HepG2 (cell line): ENCODE measurements around the gene ESYT1. TPM values are rescaled to one million over a fixed set of nuclear protein-coding genes. Genes with fewer than 3 reads are reported as not detected.

Experiments used
- BRF2 ChIP-seq: sonication (generic); formaldehyde crosslinking; IDR thresholded peaks from 2 replicates; pipeline ENCODE4 v1.8.1; 2022; ENCODE audit warnings: mild to moderate bottlenecking, missing genetic modification reagents
- CREBL2 ChIP-seq: sonication (generic); formaldehyde crosslinking; IDR thresholded peaks from 2 replicates; pipeline ENCODE4 v1.8.1; 2023; ENCODE audit warnings: missing genetic modification reagents, mild to moderate bottlenecking, borderline replicate concordance
- DNMT1 ChIP-seq: sonication (generic); formaldehyde crosslinking; IDR thresholded peaks from 2 replicates; pipeline ENCODE4 v1.5.1; 2020; ENCODE audit warnings: mild to moderate bottlenecking, missing genetic modification reagents
- KDM3A ChIP-seq: IDR thresholded peaks from 2 replicates; pipeline ENCODE4 v1.6.1; 2018; ENCODE audit warnings: low read depth, missing compliant biosample characterization
- MIER3 ChIP-seq: IDR thresholded peaks from 2 replicates; pipeline ENCODE4 v1.6.1; 2016; ENCODE audit warnings: missing compliant biosample characterization, borderline replicate concordance
- MXD1 ChIP-seq: sonication (generic); formaldehyde crosslinking; IDR thresholded peaks from 2 replicates; pipeline ENCODE4 v1.4.0; 2020; ENCODE audit warnings: mild to moderate bottlenecking, missing genetic modification reagents
- NFE2 ChIP-seq: sonication (generic); formaldehyde crosslinking; IDR thresholded peaks from 2 replicates; pipeline ENCODE4 v1.4.0; 2020; ENCODE audit warnings: missing genetic modification reagents
- PHB2 ChIP-seq: fragments of 450-650 bp; IDR thresholded peaks from 2 replicates; pipeline ENCODE4 v1.6.1; 2018; ENCODE audit not compliant: partially characterized antibody
- RELA ChIP-seq: sonication (generic); formaldehyde crosslinking; IDR thresholded peaks from 2 replicates; pipeline ENCODE4 v1.4.0; 2020; ENCODE audit warnings: missing genetic modification reagents
- SIX1 ChIP-seq: sonication (generic); formaldehyde crosslinking; IDR thresholded peaks from 2 replicates; pipeline ENCODE4 v1.4.0; 2020; ENCODE audit warnings: missing genetic modification reagents, borderline replicate concordance
- SUZ12 ChIP-seq: fragments of 150-350 bp; IDR thresholded peaks from 2 replicates; pipeline ENCODE4 v1.6.1; 2014; ENCODE audit warnings: low read depth, low read length
- TCF12 ChIP-seq, 2 experiments: fragments of 450-650 bp in 1 of 2; sonication (generic) in 1 of 2; formaldehyde crosslinking in 1 of 2; IDR thresholded peaks; 2 replicates each; pipeline versions ENCODE4 v1.6.1 to v1.8.0; 2017 to 2022; ENCODE audit warnings: antibody characterized with exemption in 1 of 2, mild to moderate bottlenecking in 1 of 2, missing genetic modification reagents in 1 of 2, moderate library complexity in 1 of 2
- TCF7L2 ChIP-seq: IDR thresholded peaks from 2 replicates; pipeline ENCODE4 v1.6.1; 2011; ENCODE audit warnings: mild to moderate bottlenecking, low read depth, low read length, moderate library complexity
- U2AF1 ChIP-seq: fragments of 200-400 bp; formaldehyde crosslinking; optimal IDR thresholded peaks from 2 replicates; pipeline ENCODE3; 2017; ENCODE audit warnings: mild to moderate bottlenecking, low read depth, low read length
- ZBTB42 ChIP-seq: sonication (generic); formaldehyde crosslinking; IDR thresholded peaks from 2 replicates; pipeline ENCODE4 v1.5.0; 2020; ENCODE audit warnings: mild to moderate bottlenecking, missing genetic modification reagents
- ZFP90 ChIP-seq: sonication (generic); formaldehyde crosslinking; IDR thresholded peaks from 2 replicates; pipeline ENCODE4 v1.8.0; 2022; ENCODE audit warnings: missing genetic modification reagents, mild to moderate bottlenecking, inconsistent platforms, borderline replicate concordance
- ZKSCAN1 ChIP-seq: fragments of 150-350 bp; IDR thresholded peaks from 2 replicates; pipeline ENCODE4 v1.6.1; 2014; ENCODE audit warnings: low read length
- ZMAT5 ChIP-seq: sonication (generic); formaldehyde crosslinking; IDR thresholded peaks from 2 replicates; pipeline ENCODE4 v1.5.0; 2020; ENCODE audit warnings: mild to moderate bottlenecking, low read depth, missing genetic modification reagents, borderline replicate concordance
- ZNF180 ChIP-seq: sonication (generic); formaldehyde crosslinking; IDR thresholded peaks from 2 replicates; pipeline ENCODE4 v1.4.0; 2020; ENCODE audit warnings: low read depth, missing genetic modification reagents, borderline replicate concordance
- ZNF264 ChIP-seq: sonication (generic); formaldehyde crosslinking; IDR thresholded peaks from 2 replicates; pipeline ENCODE4 v1.4.0; 2020; ENCODE audit warnings: missing genetic modification reagents
- ZNF275 ChIP-seq: sonication (generic); formaldehyde crosslinking; IDR thresholded peaks from 2 replicates; pipeline ENCODE4 v1.8.0; 2022; ENCODE audit warnings: missing genetic modification reagents, mild to moderate bottlenecking, inconsistent platforms, borderline replicate concordance
- ZNF343 ChIP-seq: sonication (generic); formaldehyde crosslinking; IDR thresholded peaks from 2 replicates; pipeline ENCODE4 v1.4.0; 2020; ENCODE audit warnings: mild to moderate bottlenecking, missing genetic modification reagents
- ZNF350 ChIP-seq: sonication (generic); formaldehyde crosslinking; IDR thresholded peaks from 2 replicates; pipeline ENCODE4 v1.4.0; 2020; ENCODE audit warnings: mild to moderate bottlenecking, low read depth, missing genetic modification reagents, borderline replicate concordance
- ZNF496 ChIP-seq: sonication (generic); formaldehyde crosslinking; IDR thresholded peaks from 2 replicates; pipeline ENCODE4 v1.8.1; 2023; ENCODE audit warnings: mild to moderate bottlenecking, moderate library complexity, missing genetic modification reagents; ENCODE audit not compliant: insufficient replicate concordance
- ZNF703 ChIP-seq: sonication (generic); formaldehyde crosslinking; IDR thresholded peaks from 2 replicates; pipeline ENCODE4 v1.5.1; 2020; ENCODE audit warnings: missing genetic modification reagents, mild to moderate bottlenecking, moderate library complexity, borderline replicate concordance
- polyA plus RNA-seq, 8 experiments: library from polyadenylated mRNA; depleted of rRNA in 3 of 8; stranded (reverse) in 7 of 8; unstranded in 1 of 8; fragments of >200 nt; fragmentation: Illumina TruSeq in 4 of 8; extraction: Trizol in 4 of 8; gene quantifications; 2 replicates each; pipeline versions ENCODE4 v1.2.1 to v1.2.3, GENCODE V29; 2011 to 2016; ENCODE audit warnings: low read depth in 4 of 8, missing spikeins in 1 of 8, mixed read lengths in 1 of 8; ENCODE audit not compliant: insufficient read depth in 1 of 8
- total RNA-seq, 5 experiments: library from RNA; depleted of rRNA; stranded (reverse); fragments of >200 nt; fragmentation: Illumina TruSeq; extraction: Trizol; gene quantifications; 2 replicates each; pipeline ENCODE4 v1.2.3, GENCODE V29; 2016; ENCODE audit warnings: low read depth in 1 of 5

ESYT1 gene
- total and polyA plus RNA-seq, 2 of the 13 experiments (the other 11 are each of a cell fraction or from before 2014, with no cell fraction given), result 66.9 to 71.0 TPM

- TF ChIP-seq ZNF275 (CRISPR knock-in tag) (0 out of 2 replicates have a peak, but pooled peaks have one; percentile 5), ZNF264 (CRISPR knock-in tag) (peak; percentile 55), NFE2 (CRISPR knock-in tag) (no peak), ZNF703 (no peak), ZNF180 (CRISPR knock-in tag) (no peak), SUZ12 (no peak), TCF7L2 (no peak), DNMT1 (CRISPR knock-in tag) (0 out of 2 replicates have a peak, but pooled peaks have one; percentile 39), ZFP90 (0 out of 2 replicates have a peak, but pooled peaks have one; percentile 27), ZNF343 (CRISPR knock-in tag) (peak; percentile 65; the same call in 1 of the 2 replicates), ZMAT5 (CRISPR knock-in tag) (no peak), CREBL2 (CRISPR knock-in tag) (0 out of 2 replicates have a peak, but pooled peaks have one; percentile 41), ZKSCAN1 (no peak), KDM3A (0 out of 2 replicates have a peak, but pooled peaks have one; percentile 17), TCF12 (IDR thresholded peaks at IDR 0.05) (no peak), TCF12 (CRISPR knock-in tag; IDR thresholded peaks at IDR 0.05) (no peak), ZBTB42 (CRISPR knock-in tag) (no peak), U2AF1 (peak; percentile 38), BRF2 (CRISPR knock-in tag) (no peak), PHB2 (no peak), ZNF496 (CRISPR knock-in tag) (no peak), SIX1 (CRISPR knock-in tag) (no peak; the same call in 1 of the 2 replicates), MXD1 (CRISPR knock-in tag) (no peak), RELA (CRISPR knock-in tag) (peak; percentile 71; the same call in 1 of the 2 replicates), ZNF350 (CRISPR knock-in tag) (peak; percentile 93), MIER3 (CRISPR knock-in tag) (peak; percentile 65; the same call in 1 of the 2 replicates)
These were observed 62.0 kb downstream of the ESYT1 start (continued) for GRCh38 chr12:56189918-56190694.
